GM18508 (cell line): ENCODE measurements around the gene TBC1D10A.

Source experiments
- ATAC-seq: cut with Tn5 transposase; IDR thresholded peaks from one replicate; pipeline ENCODE4 v1.9.1; 2021; ENCODE audit warnings: moderate number of reproducible peaks; ENCODE audit not compliant: insufficient read depth, unreplicated experiment

TBC1D10A gene, protein sequence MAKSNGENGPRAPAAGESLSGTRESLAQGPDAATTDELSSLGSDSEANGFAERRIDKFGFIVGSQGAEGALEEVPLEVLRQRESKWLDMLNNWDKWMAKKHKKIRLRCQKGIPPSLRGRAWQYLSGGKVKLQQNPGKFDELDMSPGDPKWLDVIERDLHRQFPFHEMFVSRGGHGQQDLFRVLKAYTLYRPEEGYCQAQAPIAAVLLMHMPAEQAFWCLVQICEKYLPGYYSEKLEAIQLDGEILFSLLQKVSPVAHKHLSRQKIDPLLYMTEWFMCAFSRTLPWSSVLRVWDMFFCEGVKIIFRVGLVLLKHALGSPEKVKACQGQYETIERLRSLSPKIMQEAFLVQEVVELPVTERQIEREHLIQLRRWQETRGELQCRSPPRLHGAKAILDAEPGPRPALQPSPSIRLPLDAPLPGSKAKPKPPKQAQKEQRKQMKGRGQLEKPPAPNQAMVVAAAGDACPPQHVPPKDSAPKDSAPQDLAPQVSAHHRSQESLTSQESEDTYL

DNA sequence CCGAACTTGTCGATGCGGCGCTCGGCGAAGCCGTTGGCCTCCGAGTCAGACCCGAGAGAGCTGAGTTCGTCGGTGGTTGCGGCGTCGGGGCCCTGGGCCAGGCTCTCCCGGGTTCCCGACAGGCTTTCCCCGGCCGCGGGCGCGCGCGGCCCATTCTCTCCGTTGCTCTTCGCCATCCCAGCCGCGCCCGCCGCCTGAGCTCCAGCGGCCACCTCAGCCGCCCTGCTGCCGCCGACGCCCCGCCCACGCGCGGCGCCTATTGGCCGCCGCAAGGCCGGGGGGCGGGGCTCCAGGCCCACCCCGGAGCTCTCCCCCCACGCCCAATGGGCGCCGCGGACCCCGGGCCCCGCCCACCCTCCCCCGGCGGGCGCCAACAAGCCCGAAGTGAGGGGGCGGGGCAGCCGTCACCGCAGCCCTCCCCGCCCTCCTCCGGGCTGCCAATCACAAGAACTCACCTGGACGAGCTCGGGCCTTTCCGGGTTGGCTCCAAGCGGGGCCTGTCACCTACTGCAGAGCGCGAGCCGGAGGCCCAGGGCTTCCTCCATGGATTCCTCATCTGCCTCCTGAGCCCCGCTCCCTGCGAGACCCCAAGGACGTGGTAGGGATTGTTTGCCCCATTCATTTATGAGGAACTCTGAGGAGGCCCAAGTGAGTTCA is at the start of gene TBC1D10A:
TBC1D10A (minus strand) TSS at position 236 of the 657 bp plus-strand sequence; CDS start at position 176, 60 bp downstream.
- ATAC-seq, result no peak

DNA sequence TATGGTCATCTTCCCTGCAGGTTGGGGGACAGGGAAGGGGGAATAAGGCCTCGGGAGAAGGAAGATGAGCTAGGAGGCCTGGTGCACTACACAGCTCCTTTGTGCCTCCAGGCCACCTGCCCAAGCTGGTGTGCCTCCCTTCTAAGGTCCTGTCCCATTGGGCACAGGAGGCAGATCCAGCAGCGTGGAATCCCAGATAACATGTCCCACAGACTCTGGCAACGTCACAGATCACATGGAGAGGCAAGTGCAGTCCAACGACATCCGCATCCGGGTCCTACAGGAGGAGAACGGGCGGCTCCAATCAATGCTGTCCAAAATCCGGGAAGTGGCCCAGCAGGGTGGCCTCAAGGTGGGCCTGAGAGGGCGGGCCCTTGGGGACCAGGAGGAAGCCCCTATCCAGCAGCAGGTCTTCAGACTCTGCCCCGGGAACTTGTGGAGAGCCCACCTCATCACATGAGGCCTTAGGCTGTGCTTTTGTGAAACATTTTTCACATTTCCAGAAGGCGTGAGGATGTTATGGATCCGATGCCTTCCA is 48.6 kb upstream of the TBC1D10A start:
- ATAC-seq, result no peak

DNA sequence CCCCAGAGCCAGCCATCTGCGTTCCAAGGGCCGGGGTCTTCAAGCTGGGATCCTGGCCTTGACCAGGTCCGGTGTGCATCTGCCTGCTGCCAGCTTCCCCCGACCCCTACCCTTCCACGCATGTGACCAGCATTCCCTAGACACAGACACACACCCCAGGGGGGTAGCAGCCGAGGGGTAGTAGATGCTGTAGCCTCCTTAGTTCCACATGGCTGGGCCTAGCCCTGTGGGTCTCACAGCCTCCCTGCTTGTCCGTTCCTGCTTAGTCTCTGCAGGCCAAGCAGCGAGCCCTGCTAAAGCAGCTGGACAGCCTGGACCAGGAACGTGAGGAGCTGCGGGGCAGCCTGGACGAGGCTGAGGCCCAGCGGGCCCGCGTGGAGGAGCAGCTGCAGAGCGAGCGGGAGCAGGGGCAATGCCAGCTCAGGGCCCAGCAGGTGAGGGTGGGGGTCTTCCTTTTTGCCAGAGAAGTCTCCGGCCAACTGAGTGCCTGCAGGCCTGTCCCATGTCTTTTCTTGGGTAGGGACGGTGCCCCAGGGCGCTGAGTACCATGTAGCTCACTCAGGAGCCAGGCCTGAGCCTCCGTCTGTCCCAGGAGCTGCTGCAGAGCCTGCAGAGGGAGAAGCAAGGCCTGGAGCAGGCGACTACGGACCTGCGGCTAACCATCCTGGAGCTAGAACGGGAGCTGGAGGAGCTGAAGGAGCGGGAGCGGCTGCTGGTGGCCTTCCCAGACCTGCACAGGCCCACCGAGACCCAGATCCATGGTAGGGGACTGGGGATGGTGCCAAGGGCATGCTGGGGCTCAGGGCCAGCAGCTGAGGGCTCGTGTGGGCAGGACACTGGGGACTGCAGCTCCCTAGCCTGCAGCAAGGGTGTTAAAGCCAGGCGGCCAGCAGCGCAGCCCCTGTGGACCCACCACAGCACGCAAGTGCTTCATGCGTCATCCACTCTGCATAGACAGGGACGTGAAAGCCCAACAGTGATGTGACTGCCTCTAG is 46.9 kb upstream of the TBC1D10A start:
- ATAC-seq, result no peak

DNA sequence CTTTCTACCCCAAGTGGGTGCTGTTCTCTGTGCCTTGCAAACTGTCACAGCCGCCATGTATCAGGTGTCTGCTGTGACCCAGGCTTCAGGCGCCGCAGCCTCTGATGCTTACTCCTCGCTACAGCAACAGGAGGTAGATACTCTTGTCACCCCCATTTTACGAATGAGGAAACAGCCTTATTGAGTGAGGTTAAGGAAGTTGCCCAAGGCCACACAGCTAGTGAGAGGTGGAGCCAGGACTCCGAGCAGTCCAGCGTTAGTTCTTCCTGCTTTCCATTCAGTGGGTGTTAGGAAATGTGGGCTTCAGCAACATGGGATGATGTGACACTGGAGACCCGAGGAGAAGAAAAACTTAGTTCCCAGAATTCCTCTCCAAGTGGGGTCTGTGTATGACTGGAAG is 46.2 kb upstream of the TBC1D10A start:
- no peak for ATAC-seq

DNA sequence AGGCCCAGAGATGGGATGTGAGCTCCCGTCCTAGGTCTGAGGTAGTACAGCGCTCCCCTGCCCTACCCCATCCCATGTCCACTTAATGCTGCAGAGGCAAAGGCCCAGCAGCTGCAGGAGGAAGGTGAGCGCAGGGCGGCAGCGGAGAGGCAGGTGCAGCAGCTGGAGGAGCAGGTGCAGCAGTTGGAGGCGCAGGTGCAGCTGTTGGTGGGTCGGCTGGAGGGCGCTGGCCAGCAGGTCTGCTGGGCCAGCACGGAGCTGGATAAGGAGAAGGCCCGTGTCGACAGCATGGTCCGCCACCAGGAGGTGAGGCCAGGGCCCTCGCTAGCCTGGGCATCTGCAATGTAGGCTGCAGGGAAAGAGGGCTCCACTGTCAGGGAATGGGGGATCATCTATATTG is 45.2 kb upstream of the TBC1D10A start:
- ATAC-seq, result no peak

DNA sequence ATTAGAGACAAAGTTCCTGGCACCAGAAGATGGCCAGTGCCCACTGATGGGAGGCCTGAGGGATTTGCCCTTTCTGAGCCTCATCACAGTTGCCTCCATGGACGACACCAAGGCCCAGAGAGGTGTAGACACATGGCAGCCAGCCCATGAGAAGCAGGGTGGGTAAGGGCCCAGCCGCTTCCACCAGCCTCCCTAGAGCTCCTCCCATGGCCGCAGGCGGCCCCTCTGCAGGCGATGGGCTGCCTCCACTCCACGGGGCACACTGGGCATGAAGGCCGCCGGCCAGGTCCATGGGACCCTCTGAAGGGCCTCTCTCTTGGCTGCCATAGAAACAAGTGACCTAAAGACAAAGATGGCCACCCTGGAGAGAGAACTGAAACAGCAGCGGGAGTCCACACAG is 44.6 kb upstream of the TBC1D10A start:
- ATAC-seq, result no peak

DNA sequence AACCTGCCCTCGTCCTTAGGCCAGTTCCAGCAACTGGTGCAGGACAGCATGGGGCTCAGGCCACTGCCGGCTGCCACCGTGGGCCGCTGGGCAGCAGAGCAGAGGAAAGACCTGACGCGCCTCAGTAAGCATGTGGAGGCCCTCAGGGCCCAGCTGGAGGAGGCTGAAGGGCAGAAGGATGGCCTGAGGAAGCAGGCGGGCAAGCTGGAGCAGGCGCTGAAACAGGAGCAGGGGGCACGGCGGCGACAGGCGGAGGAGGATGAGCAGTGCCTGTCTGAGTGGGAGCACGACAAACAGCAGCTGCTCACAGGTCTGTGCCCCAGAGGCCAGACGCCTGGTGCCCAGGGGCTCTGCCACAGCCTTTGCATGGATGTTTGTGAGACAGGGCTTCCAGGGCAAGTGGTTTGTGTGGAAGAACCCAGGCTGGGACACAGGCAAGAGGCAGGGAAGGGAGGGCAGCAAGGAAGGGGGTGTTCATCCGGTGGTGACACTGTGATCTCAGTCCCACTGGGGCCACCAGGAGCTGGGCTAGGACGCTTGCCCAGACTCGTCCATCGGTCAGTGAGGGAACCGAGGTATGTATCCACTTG is 44.0 kb upstream of the TBC1D10A start:
- ATAC-seq, result no peak

DNA sequence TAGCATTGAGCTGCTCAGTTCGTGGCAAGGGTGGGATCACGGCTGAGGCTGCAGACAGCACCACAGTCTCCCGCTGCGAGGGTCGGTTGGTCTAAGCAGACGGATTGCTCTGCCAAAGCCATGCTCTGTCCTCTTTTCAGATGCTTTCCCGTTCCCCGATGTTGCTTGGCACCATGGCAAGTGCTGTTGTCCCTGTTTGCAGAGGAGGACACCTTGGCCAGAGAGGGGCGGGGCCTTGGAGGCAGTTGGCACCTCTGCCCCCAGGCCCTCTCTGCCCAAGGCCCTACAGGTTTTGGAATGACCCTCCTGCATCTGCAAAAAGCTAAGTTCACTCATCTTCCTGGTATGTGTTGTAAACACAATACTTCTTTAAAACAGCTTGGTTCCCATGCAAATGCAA is 41.7 kb upstream of the TBC1D10A start:
- ATAC-seq, result no peak

DNA sequence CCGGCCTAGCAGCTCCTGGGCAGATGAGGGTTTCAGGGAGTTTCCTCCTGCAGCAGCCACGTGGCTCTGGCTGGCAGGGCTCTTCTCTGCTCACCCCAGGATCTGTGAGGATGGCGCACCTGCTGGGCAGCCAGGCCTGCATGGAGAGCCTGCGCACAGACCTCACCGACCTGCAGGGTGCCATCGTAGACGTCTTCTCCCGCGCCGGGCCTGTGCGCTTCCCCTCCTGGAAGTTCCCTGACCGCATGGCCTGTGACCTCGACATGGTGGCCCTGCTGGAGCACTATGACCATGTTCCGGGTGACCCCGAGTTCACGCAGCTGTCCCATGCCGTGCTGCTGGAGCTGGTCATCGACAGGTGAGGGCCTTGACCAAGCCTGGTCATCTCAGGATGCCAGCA is 39.1 kb upstream of the TBC1D10A start:
- ATAC-seq, result no peak

DNA sequence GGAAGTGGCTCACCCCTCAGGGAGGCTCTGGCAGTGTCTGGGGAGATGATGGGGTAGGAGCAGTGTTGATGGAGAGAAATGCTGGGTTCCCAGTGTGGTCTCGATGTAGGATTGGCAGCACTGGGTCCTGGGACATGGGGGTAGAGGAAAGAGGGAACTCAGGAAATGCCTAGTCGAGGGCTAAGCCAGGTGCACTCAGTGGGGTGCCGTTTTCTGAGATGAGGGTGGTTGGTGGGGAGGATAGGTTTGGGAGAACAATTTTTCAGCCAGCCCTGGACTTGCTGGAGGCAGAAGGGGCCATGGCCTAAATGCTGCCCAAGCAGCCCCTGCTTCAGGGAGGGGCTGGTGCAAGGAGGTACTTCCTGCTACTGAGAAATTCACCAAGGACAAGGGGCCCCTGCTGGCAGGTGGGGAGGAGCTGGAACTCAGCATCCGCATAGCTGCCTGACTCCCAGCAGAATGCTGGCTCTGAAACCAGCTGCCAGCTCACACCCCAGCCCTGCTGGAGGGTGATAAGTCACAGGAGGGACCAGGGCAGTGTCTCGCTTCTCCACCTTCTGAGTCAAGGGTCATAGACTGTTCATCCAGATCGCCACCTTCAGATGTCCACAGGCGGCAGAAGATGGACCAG is 36.0 kb upstream of the TBC1D10A start:
- no peak for ATAC-seq

DNA sequence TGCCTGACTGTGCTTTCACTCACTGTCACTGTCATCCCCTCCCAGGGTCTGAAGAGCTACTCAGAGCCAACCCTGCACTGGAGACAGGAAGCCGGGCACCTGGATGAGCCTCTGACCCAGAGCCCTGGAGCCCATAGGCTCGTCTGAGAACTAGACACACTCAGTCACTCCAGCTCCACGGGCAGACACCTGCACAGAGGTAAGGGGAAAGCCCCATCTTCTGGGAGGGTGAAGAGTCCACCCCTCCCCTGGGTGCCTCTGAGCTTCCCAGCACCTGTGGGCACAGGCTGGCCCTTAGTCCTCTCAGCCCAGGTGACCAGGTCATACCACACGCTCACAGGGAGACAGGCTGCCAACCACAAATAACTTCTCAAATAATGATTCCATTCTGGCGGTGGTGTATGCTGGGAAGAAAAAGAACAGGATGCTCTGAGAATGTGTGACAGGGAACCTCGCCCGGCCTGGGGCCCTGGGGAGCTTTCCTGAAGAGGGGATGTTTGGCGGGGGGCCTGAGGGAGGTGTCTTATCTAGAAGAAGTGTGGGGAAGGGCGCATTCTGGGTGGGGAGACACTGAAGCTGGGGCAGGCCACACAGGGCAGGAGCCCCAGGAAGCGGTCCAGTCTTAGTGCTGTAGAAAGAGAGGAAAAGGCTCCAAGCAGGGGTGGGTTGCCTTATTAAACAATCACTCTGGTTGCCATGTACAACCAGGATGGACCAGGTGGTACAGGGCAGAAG is 35.3 kb upstream of the TBC1D10A start:
- no peak for ATAC-seq

DNA sequence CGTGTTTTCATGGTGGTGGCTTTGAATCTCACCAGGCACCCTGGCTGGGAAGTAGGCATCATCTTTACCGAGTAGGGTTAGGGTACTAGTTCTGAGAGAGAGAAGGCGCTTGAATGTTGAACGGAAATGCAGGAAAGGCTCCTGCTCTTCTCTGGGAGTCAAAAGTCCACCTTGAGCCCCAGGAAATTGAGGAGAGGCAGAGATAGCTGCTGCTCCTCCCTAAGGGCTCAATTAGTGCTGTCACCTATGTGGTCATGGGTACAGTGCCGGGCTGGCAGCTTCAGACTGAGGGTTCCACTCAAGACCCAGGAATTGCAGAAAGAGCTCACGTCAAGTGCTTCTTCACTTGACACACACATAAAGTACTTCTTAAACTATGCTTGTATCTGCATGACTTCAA is 31.8 kb upstream of the TBC1D10A start:
- no peak for ATAC-seq

DNA sequence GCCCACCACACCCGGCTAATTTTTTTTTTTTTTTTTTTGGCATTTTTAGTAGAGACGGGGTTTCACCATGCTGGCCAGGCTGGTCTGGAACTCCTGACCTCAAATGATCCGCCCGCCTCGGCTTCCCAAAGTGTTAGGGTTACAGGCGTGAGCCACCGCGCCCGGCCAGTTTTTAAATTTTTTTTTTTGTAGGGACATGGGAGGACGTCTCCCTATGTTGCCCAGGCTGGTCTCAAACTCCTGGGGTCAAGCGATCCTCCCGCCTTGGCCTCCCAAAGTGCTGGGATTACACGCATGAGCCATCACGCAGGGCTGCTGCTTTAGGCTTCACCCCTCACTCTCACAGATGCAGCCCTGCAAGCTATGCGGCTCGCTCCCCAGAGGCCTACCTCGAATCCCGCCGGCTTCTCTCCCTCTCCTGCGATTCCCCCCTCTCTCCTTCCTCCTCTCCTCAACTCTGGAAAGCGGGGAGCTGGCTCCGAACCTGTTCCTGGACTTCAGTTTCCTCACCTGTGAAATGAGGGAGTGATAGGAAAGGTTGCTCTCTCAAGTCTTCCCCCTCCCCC is 31.0 kb upstream of the TBC1D10A start:
- no peak for ATAC-seq

DNA sequence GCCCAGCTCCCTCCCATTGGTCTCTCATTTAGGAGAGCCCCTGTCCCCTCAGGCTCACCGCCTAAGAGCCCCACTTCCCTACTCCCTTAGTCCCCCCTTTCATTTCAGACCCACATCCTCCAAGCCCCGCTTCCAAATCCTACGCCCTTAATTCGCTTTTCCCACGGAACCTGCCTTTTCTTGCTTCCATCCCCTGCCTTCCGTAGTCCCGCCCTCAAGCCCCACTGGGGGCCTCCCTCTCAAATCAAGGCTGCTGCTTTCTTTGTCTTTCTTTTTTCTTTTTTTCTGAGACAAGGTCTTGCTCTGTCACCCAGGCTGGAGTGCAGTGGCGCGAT is 30.5 kb upstream of the TBC1D10A start:
- ATAC-seq, result no peak

DNA sequence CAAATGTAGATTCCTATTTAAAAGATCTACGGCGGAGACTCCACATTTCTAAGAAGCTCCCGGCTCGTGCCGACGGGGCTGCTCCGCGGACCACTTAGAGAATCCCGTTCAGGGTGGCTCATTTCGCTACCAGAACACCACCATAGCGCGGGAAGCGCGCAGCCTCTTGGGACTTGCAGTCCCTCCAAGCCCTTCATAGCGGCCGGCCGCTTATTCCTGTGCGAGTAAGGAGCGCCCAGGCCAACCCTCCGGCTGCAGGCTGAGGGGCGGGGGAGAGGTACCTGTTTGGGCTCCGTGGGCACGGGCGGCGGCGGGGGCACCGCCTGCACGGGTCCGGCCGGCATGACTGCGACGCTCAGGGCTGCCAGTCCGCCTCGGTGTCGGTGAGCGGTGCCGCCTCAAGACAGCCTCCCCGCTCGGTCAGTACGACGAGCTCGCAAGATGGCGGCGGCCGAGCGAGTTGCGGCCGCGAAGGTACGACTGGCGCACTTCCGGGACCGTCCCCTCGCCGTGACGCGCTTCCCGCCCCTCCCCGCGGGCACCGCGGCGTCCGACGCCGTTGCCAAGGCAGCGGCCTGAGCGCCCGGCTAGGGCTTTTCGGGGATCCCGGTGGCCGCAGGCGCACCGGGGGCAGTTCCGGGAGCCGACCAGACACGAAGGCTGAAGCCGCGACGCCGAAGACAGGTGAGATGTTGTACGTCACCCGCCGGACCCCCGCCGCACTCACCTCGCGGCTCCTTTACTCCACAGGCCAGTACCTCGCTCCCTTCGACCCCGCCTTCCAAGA is 29.9 kb upstream of the TBC1D10A start, which contains the start of the genes CCDC157 and SF3A1:
CCDC157 (plus strand) TSS at position 559 of the 787 bp plus-strand sequence. CDS start 8,994 bp downstream, outside the sequence.
SF3A1 (minus strand) TSS at position 446 of the 787 bp plus-strand sequence; CDS start at position 344, 102 bp downstream.
- peak; percentile 49 for ATAC-seq

DNA sequence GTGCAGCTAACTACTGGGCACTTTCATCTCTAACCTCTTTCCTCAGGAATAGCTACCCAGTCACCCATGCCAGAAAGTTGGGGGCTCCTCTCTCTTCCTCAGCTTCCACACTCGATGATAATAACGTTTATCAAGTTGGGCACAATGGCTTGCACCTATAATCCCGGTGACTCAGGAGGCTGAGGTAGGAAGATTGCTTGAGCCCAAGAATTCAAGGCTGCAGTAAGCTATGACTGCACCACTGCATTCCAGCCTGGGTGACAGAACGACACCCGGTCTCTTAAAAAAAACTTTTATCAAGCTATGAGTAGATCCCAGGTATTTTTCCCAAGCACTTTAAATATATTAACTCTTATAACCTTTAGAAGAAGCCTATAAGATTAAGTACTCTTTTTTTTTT is 27.9 kb upstream of the TBC1D10A start:
- ATAC-seq, result no peak

DNA sequence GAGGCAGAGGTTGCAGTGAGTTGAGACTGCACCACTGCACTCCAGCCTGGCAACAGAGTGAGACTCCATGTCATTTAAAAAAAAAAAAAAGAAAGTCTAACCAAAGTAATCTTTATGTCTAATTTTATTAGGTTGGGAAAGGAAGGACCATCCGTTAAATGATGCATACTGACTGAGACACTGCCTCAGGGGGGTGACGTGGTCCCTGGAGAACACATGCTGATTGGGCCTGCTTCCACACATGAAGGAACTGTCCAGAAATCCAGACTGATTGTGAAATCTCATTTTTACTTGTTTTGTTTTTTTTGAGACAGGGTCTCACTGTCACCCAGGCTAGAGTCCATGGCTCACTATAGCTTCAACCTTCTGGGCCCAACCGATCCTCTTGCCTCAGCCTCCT is 24.5 kb upstream of the TBC1D10A start:
- ATAC-seq, result no peak
